Measurements from ENCODE around the gene WDR64.
"Not testable (repeated sequence)": the region's sequence is repeated elsewhere in the genome, so short reads cannot be mapped to it uniquely, and the experiment has no call there.

WDR64 gene

DNA sequence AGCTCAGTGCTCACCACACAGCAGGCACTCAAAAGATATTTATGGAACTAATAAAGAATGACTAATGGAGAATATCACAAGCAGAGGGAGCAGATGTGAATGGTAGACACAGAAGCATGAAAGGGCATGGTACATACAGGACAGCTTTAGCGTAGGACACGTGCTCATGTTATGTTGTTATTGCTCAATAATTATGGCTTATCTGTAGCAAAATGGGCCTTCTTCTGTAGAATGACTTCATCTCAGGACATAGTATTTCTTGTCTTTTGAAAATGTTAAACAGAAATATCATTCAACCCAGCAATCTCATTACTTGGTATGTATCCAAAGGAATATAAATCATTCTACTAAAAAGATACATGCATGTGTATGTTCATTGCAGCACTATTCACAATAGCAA lies 137.0 kb downstream of the WDR64 start:
- H3K4me3 ChIP-seq (ENCODE audit: low read length): no peak overlapping the region
- H3K36me3 ChIP-seq (replicated peaks; ENCODE audit: low read depth, low read length): no peaks in the 10 kb centered on the region
- H3K4me2 ChIP-seq (ENCODE audit: low read length): no peak overlapping the region
- TF ChIP-seq EZH2phosphoT487 (IDR thresholded peaks at IDR 0.05; ENCODE audit: low read depth): no peak
- TF ChIP-seq, protein P1, sequence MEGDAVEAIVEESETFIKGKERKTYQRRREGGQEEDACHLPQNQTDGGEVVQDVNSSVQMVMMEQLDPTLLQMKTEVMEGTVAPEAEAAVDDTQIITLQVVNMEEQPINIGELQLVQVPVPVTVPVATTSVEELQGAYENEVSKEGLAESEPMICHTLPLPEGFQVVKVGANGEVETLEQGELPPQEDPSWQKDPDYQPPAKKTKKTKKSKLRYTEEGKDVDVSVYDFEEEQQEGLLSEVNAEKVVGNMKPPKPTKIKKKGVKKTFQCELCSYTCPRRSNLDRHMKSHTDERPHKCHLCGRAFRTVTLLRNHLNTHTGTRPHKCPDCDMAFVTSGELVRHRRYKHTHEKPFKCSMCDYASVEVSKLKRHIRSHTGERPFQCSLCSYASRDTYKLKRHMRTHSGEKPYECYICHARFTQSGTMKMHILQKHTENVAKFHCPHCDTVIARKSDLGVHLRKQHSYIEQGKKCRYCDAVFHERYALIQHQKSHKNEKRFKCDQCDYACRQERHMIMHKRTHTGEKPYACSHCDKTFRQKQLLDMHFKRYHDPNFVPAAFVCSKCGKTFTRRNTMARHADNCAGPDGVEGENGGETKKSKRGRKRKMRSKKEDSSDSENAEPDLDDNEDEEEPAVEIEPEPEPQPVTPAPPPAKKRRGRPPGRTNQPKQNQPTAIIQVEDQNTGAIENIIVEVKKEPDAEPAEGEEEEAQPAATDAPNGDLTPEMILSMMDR (IDR thresholded peaks at IDR 0.05; ENCODE audit: low read depth, low read length): no peak
- no peaks in the 10 kb centered on the region for H3K9me3 ChIP-seq (ENCODE audit: insufficient read depth, low read length)
- H3K27me3 ChIP-seq (ENCODE audit: low read depth, low read length): peaks cover 17% of the 10 kb centered on the region
- no peak overlapping the region for H3K27ac ChIP-seq (ENCODE audit: low read length)
- no peak overlapping the region for H2AFZ ChIP-seq (ENCODE audit: low read depth, low read length)
- no peaks in the 10 kb centered on the region for H3K4me1 ChIP-seq (ENCODE audit: low read length)
- no peaks in the 10 kb centered on the region for H3K79me2 ChIP-seq (ENCODE audit: low read length)
- no peak overlapping the region for H3K9ac ChIP-seq (ENCODE audit: low read length)
- H4K20me1 ChIP-seq (ENCODE audit: insufficient read depth, low read length): no peaks in the 10 kb centered on the region

DNA sequence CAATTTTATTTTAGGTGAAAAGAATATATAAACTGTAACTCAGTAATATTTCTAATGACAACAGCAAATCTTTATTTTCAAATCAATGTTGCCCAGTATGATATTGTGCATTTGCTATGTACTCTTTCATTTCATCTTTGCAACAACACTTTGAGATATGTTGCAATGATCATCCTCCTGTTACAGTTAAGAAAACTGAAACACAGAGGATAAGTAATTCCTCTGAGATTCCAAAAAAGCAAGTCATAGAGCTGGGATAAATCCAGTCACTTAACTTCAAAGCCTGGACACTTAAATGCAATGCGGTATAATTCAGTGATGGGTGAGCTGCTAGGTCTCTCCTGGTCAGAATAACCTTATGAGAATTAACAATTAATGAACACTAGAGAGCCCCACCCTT lies 147.3 kb downstream of the WDR64 start:
- H2AFZ ChIP-seq (ENCODE audit: low read depth, low read length): no peak overlapping the region
- H3K4me1 ChIP-seq (ENCODE audit: low read length): no peaks in the 10 kb centered on the region
- H3K9ac ChIP-seq (ENCODE audit: low read length): no peak overlapping the region
- peaks cover 12% of the 10 kb centered on the region; the same call in 1 of the 2 replicates for H3K27me3 ChIP-seq (ENCODE audit: low read depth, low read length)
- H3K27ac ChIP-seq (ENCODE audit: low read length): no peak overlapping the region
- no peaks in the 10 kb centered on the region for H3K79me2 ChIP-seq (ENCODE audit: low read length)
- no peaks in the 10 kb centered on the region for H3K36me3 ChIP-seq (replicated peaks; ENCODE audit: low read depth, low read length)
- no peak for TF ChIP-seq EZH2phosphoT487 (IDR thresholded peaks at IDR 0.05; ENCODE audit: low read depth)
- TF ChIP-seq, protein P1 (IDR thresholded peaks at IDR 0.05; ENCODE audit: low read depth, low read length): no peak
- no peaks in the 10 kb centered on the region for H3K9me3 ChIP-seq (ENCODE audit: insufficient read depth, low read length)
- H4K20me1 ChIP-seq (ENCODE audit: insufficient read depth, low read length): no peaks in the 10 kb centered on the region
- no peak overlapping the region for H3K4me2 ChIP-seq (ENCODE audit: low read length)
- no peak overlapping the region for H3K4me3 ChIP-seq (ENCODE audit: low read length)

DNA sequence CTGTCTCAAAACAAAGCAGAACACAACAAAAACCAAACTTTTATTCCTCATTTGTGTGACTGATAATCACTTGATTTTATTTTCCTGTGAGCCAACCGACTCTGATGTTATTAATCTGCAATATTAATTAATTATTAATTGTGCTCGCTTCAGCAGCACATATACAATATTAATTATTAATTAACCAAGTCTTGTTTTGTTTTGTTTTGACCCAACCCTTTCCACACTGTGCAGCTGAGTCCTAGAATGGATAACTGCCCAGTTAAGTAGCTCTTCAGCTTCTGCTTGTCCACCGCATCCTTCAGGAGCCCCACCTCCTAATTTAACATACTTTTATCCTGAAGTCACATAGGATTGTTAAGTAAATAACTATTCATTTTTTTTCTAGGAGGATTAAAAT lies 148.6 kb downstream of the WDR64 start:
- H3K4me2 ChIP-seq (ENCODE audit: low read length): no peak overlapping the region
- no peaks in the 10 kb centered on the region for H4K20me1 ChIP-seq (ENCODE audit: insufficient read depth, low read length)
- no peaks in the 10 kb centered on the region for H3K36me3 ChIP-seq (replicated peaks; ENCODE audit: low read depth, low read length)
- no peaks in the 10 kb centered on the region for H3K79me2 ChIP-seq (ENCODE audit: low read length)
- H2AFZ ChIP-seq (ENCODE audit: low read depth, low read length): no peak overlapping the region
- no peak overlapping the region for H3K9ac ChIP-seq (ENCODE audit: low read length)
- no peaks in the 10 kb centered on the region for H3K9me3 ChIP-seq (ENCODE audit: insufficient read depth, low read length)
- no peak overlapping the region for H3K4me3 ChIP-seq (ENCODE audit: low read length)
- no peak for TF ChIP-seq EZH2phosphoT487 (IDR thresholded peaks at IDR 0.05; ENCODE audit: low read depth)
- TF ChIP-seq, protein P1 (IDR thresholded peaks at IDR 0.05; ENCODE audit: low read depth, low read length): no peak
- peaks cover 12% of the 10 kb centered on the region; the same call in 1 of the 2 replicates for H3K27me3 ChIP-seq (ENCODE audit: low read depth, low read length)
- H3K27ac ChIP-seq (ENCODE audit: low read length): no peak overlapping the region
- no peaks in the 10 kb centered on the region for H3K4me1 ChIP-seq (ENCODE audit: low read length)

DNA sequence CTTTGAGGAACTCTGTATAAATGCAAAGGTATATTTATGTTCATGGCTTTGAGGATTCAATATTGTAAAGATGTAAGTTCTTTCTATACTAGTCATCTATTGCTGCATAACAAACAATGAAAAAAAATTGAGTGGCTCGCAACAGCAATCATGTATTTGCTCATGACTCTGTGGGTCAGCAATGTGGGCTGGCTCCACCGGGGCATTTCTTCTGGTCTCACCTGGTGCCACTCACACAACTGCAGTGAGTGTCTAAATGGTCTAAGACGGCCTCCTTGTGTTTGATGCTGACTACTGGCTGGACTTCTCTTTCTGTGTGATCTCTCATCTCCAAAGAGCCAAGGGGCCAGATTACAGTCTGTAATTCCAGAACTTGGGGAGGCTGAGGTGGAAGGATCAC lies 150.8 kb downstream of the WDR64 start:
- Histone ChIP-seq H3K9me3 (ENCODE audit: insufficient read depth, low read length) (no peaks in the 10 kb centered on the region), H3K27me3 (ENCODE audit: low read depth, low read length) (peaks cover 12% of the 10 kb centered on the region; the same call in 1 of the 2 replicates), H3K4me3 (ENCODE audit: low read length) (no peak overlapping the region), H3K4me1 (ENCODE audit: low read length) (no peaks in the 10 kb centered on the region), H3K4me2 (ENCODE audit: low read length) (no peak overlapping the region), H4K20me1 (ENCODE audit: insufficient read depth, low read length) (no peaks in the 10 kb centered on the region), H3K36me3 (replicated peaks; ENCODE audit: low read depth, low read length) (no peaks in the 10 kb centered on the region), H3K79me2 (ENCODE audit: low read length) (no peaks in the 10 kb centered on the region), H3K27ac (ENCODE audit: low read length) (no peak overlapping the region), H2AFZ (ENCODE audit: low read depth, low read length) (no peak overlapping the region), H3K9ac (ENCODE audit: low read length) (no peak overlapping the region)
- TF ChIP-seq, protein P1 (IDR thresholded peaks at IDR 0.05; ENCODE audit: low read depth, low read length): no peak
- no peak for TF ChIP-seq EZH2phosphoT487 (IDR thresholded peaks at IDR 0.05; ENCODE audit: low read depth)

DNA sequence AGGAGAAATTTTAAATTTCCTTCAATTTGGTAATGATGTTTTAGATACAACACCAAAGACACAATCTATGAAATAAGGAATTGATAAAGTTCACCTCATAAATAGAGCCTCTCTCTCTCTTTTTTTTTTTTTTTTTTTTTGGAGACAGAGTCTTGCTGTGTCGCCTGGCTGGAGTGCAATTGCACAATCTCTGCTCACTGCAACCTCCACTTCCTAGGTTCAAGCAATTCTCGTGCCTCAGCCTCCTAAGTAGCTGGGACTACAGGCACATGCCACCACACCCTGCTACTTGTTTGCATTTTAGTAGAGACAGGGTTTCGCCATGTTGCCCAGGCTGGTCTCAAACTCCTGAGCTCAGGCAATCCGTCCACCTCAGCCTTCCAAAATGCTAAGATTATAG lies 152.6 kb downstream of the WDR64 start:
- H3K36me3 ChIP-seq (replicated peaks; ENCODE audit: low read depth, low read length); H3K27ac ChIP-seq (ENCODE audit: low read length); H3K27me3 ChIP-seq (ENCODE audit: low read depth, low read length); H4K20me1 ChIP-seq (ENCODE audit: insufficient read depth, low read length); H3K9me3 ChIP-seq (ENCODE audit: insufficient read depth, low read length); H3K9ac ChIP-seq (ENCODE audit: low read length); H3K4me1 ChIP-seq (ENCODE audit: low read length); H3K79me2 ChIP-seq (ENCODE audit: low read length); H3K4me3 ChIP-seq (ENCODE audit: low read length); H3K4me2 ChIP-seq (ENCODE audit: low read length); H2AFZ ChIP-seq (ENCODE audit: low read depth, low read length): not testable (repeated sequence)

Data from OCI-LY3 (cell line).